ENCODE measurements around the gene PARP4.

Gene PARP4

GRCh38 chr13:24528816-24529398 is 16.3 kb upstream of the PARP4 start:
- Histone ChIP-seq H4K20me1 (ENCODE audit: insufficient read depth) (no peaks in the 10 kb centered on the region), H3K27me3 (ENCODE audit: insufficient read depth, low read depth) (no peaks in the 10 kb centered on the region), H3K4me2 (no peak overlapping the region), H3K36me3 (ENCODE audit: insufficient read depth) (no peaks in the 10 kb centered on the region), H3K9ac (no peak overlapping the region), H3K4me3 (IDR thresholded peaks at IDR 0.05; ENCODE audit: insufficient read depth, low read depth, low read length) (no peak overlapping the region), H2AFZ (ENCODE audit: low read depth) (no peak overlapping the region), H3K27ac (no peak overlapping the region), H3K4me1 (ENCODE audit: low read depth, poor library complexity, severe bottlenecking) (no peaks in the 10 kb centered on the region), H3K79me2 (ENCODE audit: insufficient read depth, low read depth) (no peaks in the 10 kb centered on the region)
- TF ChIP-seq CTCF (conservative IDR thresholded peaks at IDR 0.05; ENCODE audit: low read depth, low read length): no peak

- TF ChIP-seq CTCF (conservative IDR thresholded peaks at IDR 0.05; ENCODE audit: low read depth, low read length): no peak
- Histone ChIP-seq H2AFZ (ENCODE audit: low read depth) (no peak overlapping the region), H3K4me2 (no peak overlapping the region), H4K20me1 (ENCODE audit: insufficient read depth) (no peaks in the 10 kb centered on the region), H3K9ac (no peak overlapping the region), H3K4me1 (ENCODE audit: low read depth, poor library complexity, severe bottlenecking) (no peaks in the 10 kb centered on the region), H3K27ac (no peak overlapping the region), H3K27me3 (ENCODE audit: insufficient read depth, low read depth) (no peaks in the 10 kb centered on the region), H3K4me3 (IDR thresholded peaks at IDR 0.05; ENCODE audit: insufficient read depth, low read depth, low read length) (no peak overlapping the region), H3K36me3 (ENCODE audit: insufficient read depth) (no peaks in the 10 kb centered on the region), H3K79me2 (ENCODE audit: insufficient read depth, low read depth) (no peaks in the 10 kb centered on the region)
These were observed 14.7 kb upstream of the PARP4 start for GRCh38 chr13:24527266-24527775.

- H3K79me2 ChIP-seq (ENCODE audit: insufficient read depth, low read depth): no peaks in the 10 kb centered on the region
- no peak for TF ChIP-seq CTCF (conservative IDR thresholded peaks at IDR 0.05; ENCODE audit: low read depth, low read length)
- no peaks in the 10 kb centered on the region for H3K27me3 ChIP-seq (ENCODE audit: insufficient read depth, low read depth)
- H3K36me3 ChIP-seq (ENCODE audit: insufficient read depth): no peaks in the 10 kb centered on the region
- H3K27ac ChIP-seq: no peak overlapping the region
- no peak overlapping the region for H3K4me3 ChIP-seq (IDR thresholded peaks at IDR 0.05; ENCODE audit: insufficient read depth, low read depth, low read length)
- H3K4me1 ChIP-seq (ENCODE audit: low read depth, poor library complexity, severe bottlenecking): no peaks in the 10 kb centered on the region
- no peak overlapping the region for H3K9ac ChIP-seq
- H4K20me1 ChIP-seq (ENCODE audit: insufficient read depth): no peaks in the 10 kb centered on the region
- no peak overlapping the region for H3K4me2 ChIP-seq
- no peak overlapping the region for H2AFZ ChIP-seq (ENCODE audit: low read depth)
These were observed 8.2 kb upstream of the PARP4 start for GRCh38 chr13:24520733-24521132.

GRCh38 chr13:24516919-24517318 is 4.3 kb upstream of the PARP4 start:
- no peak for TF ChIP-seq CTCF (conservative IDR thresholded peaks at IDR 0.05; ENCODE audit: low read depth, low read length)

More at GRCh38 chr13:24516919-24517318, 4.3 kb upstream of the PARP4 start:
- no peaks in the 10 kb centered on the region for H4K20me1 ChIP-seq (ENCODE audit: insufficient read depth)
- no peak overlapping the region for H3K4me3 ChIP-seq (IDR thresholded peaks at IDR 0.05; ENCODE audit: insufficient read depth, low read depth, low read length)
- no peak overlapping the region for H2AFZ ChIP-seq (ENCODE audit: low read depth)
- no peak overlapping the region for H3K27ac ChIP-seq
- H3K79me2 ChIP-seq (ENCODE audit: insufficient read depth, low read depth): peaks cover 4% of the 10 kb centered on the region; the same call in 1 of the 2 replicates
- peaks cover 6% of the 10 kb centered on the region for H3K4me1 ChIP-seq (ENCODE audit: low read depth, poor library complexity, severe bottlenecking)
- no peak overlapping the region for H3K4me2 ChIP-seq
- no peak overlapping the region for H3K9ac ChIP-seq
- no peaks in the 10 kb centered on the region for H3K36me3 ChIP-seq (ENCODE audit: insufficient read depth)
- H3K27me3 ChIP-seq (ENCODE audit: insufficient read depth, low read depth): no peaks in the 10 kb centered on the region

Data from KMS-11 (cell line).